HEK293T (cell line): Measurements from ENCODE around the gene LMX1B.

Source experiments
- BHLHE40 ChIP-seq: fragments of 450-650 bp; IDR thresholded peaks from 2 replicates; pipeline ENCODE4 v1.6.1; 2016; ENCODE audit warnings: mild to moderate bottlenecking, moderate library complexity, borderline replicate concordance
- CTBP1 ChIP-seq: fragments of 450-650 bp; IDR thresholded peaks from 2 replicates; pipeline ENCODE4 v1.6.1; 2016; ENCODE audit warnings: borderline replicate concordance
- ELF4 ChIP-seq: fragments of 450-650 bp; IDR thresholded peaks from 2 replicates; pipeline ENCODE4 v1.6.1; 2017; ENCODE audit warnings: antibody characterized with exemption
- HDGF ChIP-seq: fragments of 450-650 bp; IDR thresholded peaks from 2 replicates; pipeline ENCODE4 v1.6.1; 2017; ENCODE audit warnings: antibody characterized with exemption, borderline replicate concordance
- LEF1 ChIP-seq: fragments of 450-650 bp; IDR thresholded peaks from 2 replicates; pipeline ENCODE4 v1.6.1; 2017; ENCODE audit warnings: mild to moderate bottlenecking, borderline replicate concordance
- SUZ12 ChIP-seq: fragments of 450-650 bp; IDR thresholded peaks from 2 replicates; pipeline ENCODE4 v1.6.1; 2016; ENCODE audit warnings: mild to moderate bottlenecking
- ZNF384 ChIP-seq: fragments of 450-650 bp; IDR thresholded peaks from 2 replicates; pipeline ENCODE4 v1.6.1; 2016

GRCh38 chr9:126586236-126586635 lies 27.5 kb upstream of the LMX1B start:
- TF ChIP-seq ELF4 (no peak), HDGF (no peak), CTBP1 (no peak), LEF1 (no peak), ZNF384 (no peak), BHLHE40 (no peak), SUZ12 (no peak)
